ENCODE data around the gene EIF3F. TPM values are rescaled to one million over a fixed set of nuclear protein-coding genes. Genes with fewer than 3 reads are reported as not detected.
A peak's percentile ranks its signal among the peaks of the same experiment; 100 is the strongest.

Gene EIF3F
- total RNA-seq, 1 donor, result 1,083 TPM

- peak in 2 of 3 donors; percentile 13 to 36 for DNase-seq (ENCODE audit: low read depth in 2 of 3, low spot score in 2 of 3)
Measured at GRCh38 chr11:8020244-8020597, 33.1 kb downstream of the EIF3F start.

GRCh38 chr11:8021920-8022319, 34.8 kb downstream of the EIF3F start:
- no peak for DNase-seq (ENCODE audit: low read depth in 2 of 3, low spot score in 2 of 3)

- no peak for DNase-seq (ENCODE audit: low read depth in 2 of 3, low spot score in 2 of 3)
Measured at GRCh38 chr11:8022876-8023275, 35.7 kb downstream of the EIF3F start.

- DNase-seq (ENCODE audit: low read depth in 2 of 3, low spot score in 2 of 3), result no peak
Measured at GRCh38 chr11:8023831-8024555, 36.9 kb downstream of the EIF3F start.

- no peak for DNase-seq (ENCODE audit: low read depth in 2 of 3, low spot score in 2 of 3)
Measured at GRCh38 chr11:8025123-8025522, 38.0 kb downstream of the EIF3F start.

GRCh38 chr11:8025816-8026215, 38.7 kb downstream of the EIF3F start:
- no peak for DNase-seq (ENCODE audit: low read depth in 2 of 3, low spot score in 2 of 3)

GRCh38 chr11:8026982-8027381, 39.8 kb downstream of the EIF3F start:
- DNase-seq (ENCODE audit: low read depth in 2 of 3, low spot score in 2 of 3), result no peak

GRCh38 chr11:8028766-8029165, 41.6 kb downstream of the EIF3F start:
- DNase-seq (ENCODE audit: low read depth in 2 of 3, low spot score in 2 of 3), result no peak

- DNase-seq (ENCODE audit: low read depth in 2 of 3, low spot score in 2 of 3), result no peak
Measured at GRCh38 chr11:8030526-8031247, 43.5 kb downstream of the EIF3F start.

GRCh38 chr11:8031248-8032115, 44.3 kb downstream of the EIF3F start:
- no peak for DNase-seq (ENCODE audit: low read depth in 2 of 3, low spot score in 2 of 3)

- no peak for DNase-seq (ENCODE audit: low read depth in 2 of 3, low spot score in 2 of 3)
Measured at GRCh38 chr11:8032122-8032521, 45.0 kb downstream of the EIF3F start.

- DNase-seq (ENCODE audit: low read depth in 2 of 3, low spot score in 2 of 3), result no peak
Measured at GRCh38 chr11:8032576-8033304, 45.6 kb downstream of the EIF3F start.

- DNase-seq (ENCODE audit: low read depth in 2 of 3, low spot score in 2 of 3), result peak in 2 of 3 donors; percentile 74 to 85
Measured at GRCh38 chr11:8033305-8034105, 46.4 kb downstream of the EIF3F start.

- DNase-seq (ENCODE audit: low read depth in 2 of 3, low spot score in 2 of 3), result no peak
Measured at GRCh38 chr11:8034106-8034585, 47.0 kb downstream of the EIF3F start.

- no peak for DNase-seq (ENCODE audit: low read depth in 2 of 3, low spot score in 2 of 3)
Measured at GRCh38 chr11:8034604-8035190, 47.6 kb downstream of the EIF3F start.

- DNase-seq (ENCODE audit: low read depth in 2 of 3, low spot score in 2 of 3), result no peak
Measured at GRCh38 chr11:8035200-8035855, 48.2 kb downstream of the EIF3F start.

GRCh38 chr11:8036002-8036802, 49.1 kb downstream of the EIF3F start:
- DNase-seq (ENCODE audit: low read depth in 2 of 3, low spot score in 2 of 3), result no peak

- no peak for DNase-seq (ENCODE audit: low read depth in 2 of 3, low spot score in 2 of 3)
Measured at GRCh38 chr11:8036986-8037385, 49.8 kb downstream of the EIF3F start.
